Kidney tubule cell (primary cell): ENCODE data around the gene MDN1.
"Not testable (repeated sequence)": the region's sequence is repeated elsewhere in the genome, so short reads cannot be mapped to it uniquely, and the experiment has no call there.

Experiments used
- DNase-seq: peaks from one replicate; pipeline ENCODE4 v3.0.0-alpha.2; 2018; ENCODE audit warnings: low spot score

The MDN1 gene

GRCh38 chr6:89768324-89768723 lies 51.3 kb downstream of the MDN1 start:
- peak; percentile 29 for DNase-seq

- no peak for DNase-seq
These were observed 56.0 kb downstream of the MDN1 start for GRCh38 chr6:89763550-89763949.

- no peak for DNase-seq
These were observed 60.8 kb downstream of the MDN1 start for GRCh38 chr6:89758830-89759229.

GRCh38 chr6:89750338-89750737 lies 69.3 kb downstream of the MDN1 start:
- DNase-seq = peak; percentile 51

- no peak for DNase-seq
These were observed 69.7 kb downstream of the MDN1 start for GRCh38 chr6:89749918-89750317.

GRCh38 chr6:89745716-89746115 lies 73.9 kb downstream of the MDN1 start:
- no peak for DNase-seq

GRCh38 chr6:89745096-89745495 lies 74.5 kb downstream of the MDN1 start:
- DNase-seq = no peak

- no peak for DNase-seq
These were observed 82.7 kb downstream of the MDN1 start for GRCh38 chr6:89736893-89737292.

GRCh38 chr6:89734526-89734925 lies 85.1 kb downstream of the MDN1 start:
- peak; percentile 35 for DNase-seq

GRCh38 chr6:89731924-89732567 lies 87.5 kb downstream of the MDN1 start:
- DNase-seq = no peak

- DNase-seq = not testable (repeated sequence)
These were observed 88.3 kb downstream of the MDN1 start for GRCh38 chr6:89731262-89731661.

- peak; percentile 48 for DNase-seq
These were observed 89.8 kb downstream of the MDN1 start for GRCh38 chr6:89729818-89730217.

- DNase-seq = no peak
These were observed 92.1 kb downstream of the MDN1 start for GRCh38 chr6:89727501-89727900.

- no peak for DNase-seq
These were observed 94.6 kb downstream of the MDN1 start for GRCh38 chr6:89724981-89725380.

GRCh38 chr6:89723046-89723445 lies 96.5 kb downstream of the MDN1 start:
- no peak for DNase-seq

- DNase-seq = no peak
These were observed 103.1 kb downstream of the MDN1 start for GRCh38 chr6:89716532-89716931.

- DNase-seq = peak; percentile 6
These were observed 107.8 kb downstream of the MDN1 start for GRCh38 chr6:89711801-89712200.

GRCh38 chr6:89708316-89708715 lies 111.3 kb downstream of the MDN1 start:
- no peak for DNase-seq

GRCh38 chr6:89707766-89708165 lies 111.8 kb downstream of the MDN1 start:
- no peak for DNase-seq

- no peak for DNase-seq
These were observed 113.5 kb downstream of the MDN1 start for GRCh38 chr6:89706121-89706520.

GRCh38 chr6:89703292-89703691 lies 116.3 kb downstream of the MDN1 start:
- no peak for DNase-seq

GRCh38 chr6:89702349-89702748 lies 117.2 kb downstream of the MDN1 start:
- DNase-seq = no peak

- no peak for DNase-seq
These were observed 123.9 kb downstream of the MDN1 start for GRCh38 chr6:89695667-89696066.

- DNase-seq = no peak
These were observed 125.2 kb downstream of the MDN1 start for GRCh38 chr6:89694428-89694827.

GRCh38 chr6:89693207-89693606 lies 126.4 kb downstream of the MDN1 start:
- no peak for DNase-seq
